Testis (tissue), 2 donors: ENCODE data around the gene ABCC3.

Source experiments
- POLR2A ChIP-seq: fragments of 450-650 bp; IDR thresholded peaks from one replicate; pipeline ENCODE4 v1.6.1; 2017; ENCODE audit warnings: antibody characterized with exemption, mild to moderate bottlenecking, moderate library complexity
- TF ChIP-seq, protein P1 (sequence below), 3 experiments: fragments of 450-650 bp in 2 of 3; fragments of 200-600 bp in 1 of 3; sonication (generic) in 1 of 3; IDR thresholded peaks; one replicate each; pipeline ENCODE4 v1.5.1; 2016 to 2019; ENCODE audit warnings: antibody characterized with exemption in 3 of 3, mild to moderate bottlenecking in 2 of 3, moderate library complexity in 1 of 3

DNA sequence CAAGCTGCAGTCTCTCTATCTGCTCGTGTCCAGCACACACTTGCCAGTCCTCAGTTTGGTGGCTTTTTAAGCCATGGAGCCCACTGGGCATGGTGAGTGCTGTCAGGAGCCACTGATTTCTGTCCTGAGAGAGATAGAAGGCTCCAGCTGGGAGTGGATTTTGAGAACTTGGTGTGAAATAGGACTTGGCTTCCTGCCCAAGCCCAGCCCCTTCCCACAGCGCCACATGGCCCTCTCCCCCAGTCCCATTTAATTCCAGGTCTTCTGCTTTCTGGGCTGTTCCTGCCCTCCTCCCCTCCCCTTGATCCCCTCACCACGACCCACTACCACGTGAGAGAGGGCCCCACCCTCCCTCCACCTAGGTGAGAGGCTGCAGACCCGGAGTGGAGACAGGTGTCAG is 14.4 kb upstream of the ABCC3 start:
- TF ChIP-seq, protein P1, sequence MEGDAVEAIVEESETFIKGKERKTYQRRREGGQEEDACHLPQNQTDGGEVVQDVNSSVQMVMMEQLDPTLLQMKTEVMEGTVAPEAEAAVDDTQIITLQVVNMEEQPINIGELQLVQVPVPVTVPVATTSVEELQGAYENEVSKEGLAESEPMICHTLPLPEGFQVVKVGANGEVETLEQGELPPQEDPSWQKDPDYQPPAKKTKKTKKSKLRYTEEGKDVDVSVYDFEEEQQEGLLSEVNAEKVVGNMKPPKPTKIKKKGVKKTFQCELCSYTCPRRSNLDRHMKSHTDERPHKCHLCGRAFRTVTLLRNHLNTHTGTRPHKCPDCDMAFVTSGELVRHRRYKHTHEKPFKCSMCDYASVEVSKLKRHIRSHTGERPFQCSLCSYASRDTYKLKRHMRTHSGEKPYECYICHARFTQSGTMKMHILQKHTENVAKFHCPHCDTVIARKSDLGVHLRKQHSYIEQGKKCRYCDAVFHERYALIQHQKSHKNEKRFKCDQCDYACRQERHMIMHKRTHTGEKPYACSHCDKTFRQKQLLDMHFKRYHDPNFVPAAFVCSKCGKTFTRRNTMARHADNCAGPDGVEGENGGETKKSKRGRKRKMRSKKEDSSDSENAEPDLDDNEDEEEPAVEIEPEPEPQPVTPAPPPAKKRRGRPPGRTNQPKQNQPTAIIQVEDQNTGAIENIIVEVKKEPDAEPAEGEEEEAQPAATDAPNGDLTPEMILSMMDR (IDR thresholded peaks at IDR 0.05) = no peak
- TF ChIP-seq POLR2A = no peak
